WTC11 (cell line): Measurements from ENCODE around the gene ZNF205. TPM values are rescaled to one million over a fixed set of nuclear protein-coding genes. Genes with fewer than 3 reads are reported as not detected.

ENCODE experiments used
- ATAC-seq: fragments of 200-7000 bp; cut with Tn5 transposase; 2 replicates; pipeline ENCODE4 v1.10.0; 2021; ENCODE audit warnings: mild to moderate bottlenecking, moderate library complexity
- CTCF ChIA-PET: fragments of 300-600 bp; sonication (Branson Sonifier 250); formaldehyde crosslinking; loops from one replicate; lab custom pipeline; 2021; ENCODE audit warnings: antibody characterized with exemption; lab: Charles Lee
- POLR2A ChIA-PET: fragments of 350-600 bp; sonication (Branson Sonifier 250); formaldehyde crosslinking; loops from one replicate; lab custom pipeline; 2021; ENCODE audit warnings: antibody characterized with exemption; lab: Charles Lee
- DNase-seq: peaks from one replicate; pipeline ENCODE4 v3.0.0; 2021; ENCODE audit warnings: low spot score
- H3K27ac Mint-ChIP-seq: 2 replicates; pipeline ENCODE4 v1.8.0; 2021; ENCODE audit warnings: mixed read lengths
- H3K27me3 Mint-ChIP-seq: 2 replicates; pipeline ENCODE4 v1.8.0; 2021; ENCODE audit warnings: low read depth, mild to moderate bottlenecking, moderate library complexity, mixed read lengths
- H3K36me3 Mint-ChIP-seq: 2 replicates; pipeline ENCODE4 v1.8.0; 2021; ENCODE audit warnings: mixed read lengths
- H3K4me1 Mint-ChIP-seq: 2 replicates; pipeline ENCODE4 v1.8.0; 2022; ENCODE audit warnings: mixed read lengths
- H3K4me3 Mint-ChIP-seq: 2 replicates; pipeline ENCODE4 v1.8.0; 2021; ENCODE audit warnings: mild to moderate bottlenecking, moderate library complexity, mixed read lengths
- H3K9me3 Mint-ChIP-seq: 2 replicates; pipeline ENCODE4 v1.8.0; 2021; ENCODE audit warnings: mixed read lengths
- FOXK1 ChIP-seq: sonication (generic); formaldehyde crosslinking; IDR thresholded peaks from 2 replicates; pipeline ENCODE4 v1.8.0; 2022; ENCODE audit warnings: mild to moderate bottlenecking, moderate library complexity, missing genetic modification reagents
- FOXP1 ChIP-seq: sonication (generic); formaldehyde crosslinking; IDR thresholded peaks from 2 replicates; pipeline ENCODE4 v1.8.0; 2022; ENCODE audit warnings: missing genetic modification reagents, mild to moderate bottlenecking, moderate library complexity, borderline replicate concordance
- GRHL2 ChIP-seq: fragments of 250-450 bp; sonication (Bioruptor Pico); IDR thresholded peaks from 2 replicates; pipeline ENCODE4 v1.8.0; 2022; ENCODE audit warnings: mild to moderate bottlenecking, moderate library complexity; ENCODE audit not compliant: insufficient replicate concordance, severe bottlenecking
- NFYB ChIP-seq: sonication (generic); formaldehyde crosslinking; conservative IDR thresholded peaks from 2 replicates; pipeline ENCODE4 v1.8.0; 2022; ENCODE audit warnings: low read depth, missing genetic modification reagents
- OVOL2 ChIP-seq: fragments of 250-450 bp; sonication (Bioruptor Pico); IDR thresholded peaks from 2 replicates; pipeline ENCODE4 v1.9.0; 2021; ENCODE audit warnings: mild to moderate bottlenecking, borderline replicate concordance
- PREB ChIP-seq: sonication (generic); formaldehyde crosslinking; IDR thresholded peaks from 2 replicates; pipeline ENCODE4 v1.8.1; 2022; ENCODE audit warnings: mild to moderate bottlenecking, missing genetic modification reagents, moderate library complexity, borderline replicate concordance
- RELA ChIP-seq: sonication (generic); formaldehyde crosslinking; IDR thresholded peaks from 2 replicates; pipeline ENCODE4 v1.8.1; 2022; ENCODE audit warnings: missing genetic modification reagents, mild to moderate bottlenecking, borderline replicate concordance
- ZBTB43 ChIP-seq: sonication (generic); formaldehyde crosslinking; IDR thresholded peaks from 2 replicates; pipeline ENCODE4 v1.8.1; 2023; ENCODE audit warnings: mild to moderate bottlenecking, missing genetic modification reagents
- ZNF121 ChIP-seq: sonication (generic); formaldehyde crosslinking; IDR thresholded peaks from 2 replicates; pipeline ENCODE4 v1.8.0; 2023; ENCODE audit warnings: missing genetic modification reagents
- ZNF281 ChIP-seq: sonication (generic); formaldehyde crosslinking; IDR thresholded peaks from 2 replicates; pipeline ENCODE4 v1.8.0; 2023; ENCODE audit warnings: mild to moderate bottlenecking, missing genetic modification reagents
- ZSCAN18 ChIP-seq: fragments of 250-450 bp; sonication (Bioruptor Pico); IDR thresholded peaks from 2 replicates; pipeline ENCODE4 v2.1.2; 2022; ENCODE audit warnings: mild to moderate bottlenecking, moderate library complexity
- total RNA-seq: library from RNA; stranded (reverse); gene quantifications from 3 replicates; pipeline ENCODE4 v1.2.3, GENCODE V29; 2021
- TF ChIP-seq, protein P1 (sequence below): sonication (generic); formaldehyde crosslinking; IDR thresholded peaks from 2 replicates; pipeline ENCODE4 v1.8.1; 2023; ENCODE audit warnings: mild to moderate bottlenecking, missing genetic modification reagents, moderate library complexity
- TF ChIP-seq, protein P2 (sequence below): sonication (generic); formaldehyde crosslinking; IDR thresholded peaks from 2 replicates; pipeline ENCODE4 v1.8.1; 2023; ENCODE audit warnings: mild to moderate bottlenecking, missing genetic modification reagents, borderline replicate concordance
- TF ChIP-seq, protein P3 (sequence below): sonication (generic); formaldehyde crosslinking; IDR thresholded peaks from 2 replicates; pipeline ENCODE4 v1.8.0; 2022; ENCODE audit warnings: missing genetic modification reagents
- TF ChIP-seq, protein P4 (sequence below): sonication (generic); formaldehyde crosslinking; conservative IDR thresholded peaks from 2 replicates; pipeline ENCODE4 v1.8.1; 2023; ENCODE audit warnings: mild to moderate bottlenecking, low read depth, missing genetic modification reagents, moderate library complexity
- TF ChIP-seq, protein P5 (sequence below): sonication (generic); formaldehyde crosslinking; IDR thresholded peaks from 2 replicates; pipeline ENCODE4 v1.8.1; 2022; ENCODE audit warnings: low read depth, mild to moderate bottlenecking, moderate library complexity, missing genetic modification reagents, borderline replicate concordance

Gene ZNF205
- total RNA-seq, 1 experiment from 2014 or later = 22.7 TPM

- Mint-ChIP-seq H3K9me3 (no peaks in the 10 kb centered on the region), H3K27me3 (peaks cover 4% of the 10 kb centered on the region), H3K4me1 (no peaks in the 10 kb centered on the region), H3K4me3 (no peak overlapping the region), H3K27ac (no peak overlapping the region), H3K36me3 (peaks cover 7% of the 10 kb centered on the region; the same call in 1 of the 2 replicates)
- no peak for DNase-seq
- ChIA-PET CTCF (interaction anchor here (1.4 kb wide), 1 partner anchor 12 kb away, joined by 6 read pairs; no protein-coding TSS in a partner anchor), POLR2A (interaction anchor here (0.8 kb wide), 1 partner anchor 8 kb away, joined by 3 read pairs; no protein-coding TSS in a partner anchor)
- no peak for ATAC-seq
- TF ChIP-seq, protein P1, sequence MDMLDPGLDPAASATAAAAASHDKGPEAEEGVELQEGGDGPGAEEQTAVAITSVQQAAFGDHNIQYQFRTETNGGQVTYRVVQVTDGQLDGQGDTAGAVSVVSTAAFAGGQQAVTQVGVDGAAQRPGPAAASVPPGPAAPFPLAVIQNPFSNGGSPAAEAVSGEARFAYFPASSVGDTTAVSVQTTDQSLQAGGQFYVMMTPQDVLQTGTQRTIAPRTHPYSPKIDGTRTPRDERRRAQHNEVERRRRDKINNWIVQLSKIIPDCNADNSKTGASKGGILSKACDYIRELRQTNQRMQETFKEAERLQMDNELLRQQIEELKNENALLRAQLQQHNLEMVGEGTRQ (CRISPR knock-in tag) = no peak
- TF ChIP-seq, protein P2, sequence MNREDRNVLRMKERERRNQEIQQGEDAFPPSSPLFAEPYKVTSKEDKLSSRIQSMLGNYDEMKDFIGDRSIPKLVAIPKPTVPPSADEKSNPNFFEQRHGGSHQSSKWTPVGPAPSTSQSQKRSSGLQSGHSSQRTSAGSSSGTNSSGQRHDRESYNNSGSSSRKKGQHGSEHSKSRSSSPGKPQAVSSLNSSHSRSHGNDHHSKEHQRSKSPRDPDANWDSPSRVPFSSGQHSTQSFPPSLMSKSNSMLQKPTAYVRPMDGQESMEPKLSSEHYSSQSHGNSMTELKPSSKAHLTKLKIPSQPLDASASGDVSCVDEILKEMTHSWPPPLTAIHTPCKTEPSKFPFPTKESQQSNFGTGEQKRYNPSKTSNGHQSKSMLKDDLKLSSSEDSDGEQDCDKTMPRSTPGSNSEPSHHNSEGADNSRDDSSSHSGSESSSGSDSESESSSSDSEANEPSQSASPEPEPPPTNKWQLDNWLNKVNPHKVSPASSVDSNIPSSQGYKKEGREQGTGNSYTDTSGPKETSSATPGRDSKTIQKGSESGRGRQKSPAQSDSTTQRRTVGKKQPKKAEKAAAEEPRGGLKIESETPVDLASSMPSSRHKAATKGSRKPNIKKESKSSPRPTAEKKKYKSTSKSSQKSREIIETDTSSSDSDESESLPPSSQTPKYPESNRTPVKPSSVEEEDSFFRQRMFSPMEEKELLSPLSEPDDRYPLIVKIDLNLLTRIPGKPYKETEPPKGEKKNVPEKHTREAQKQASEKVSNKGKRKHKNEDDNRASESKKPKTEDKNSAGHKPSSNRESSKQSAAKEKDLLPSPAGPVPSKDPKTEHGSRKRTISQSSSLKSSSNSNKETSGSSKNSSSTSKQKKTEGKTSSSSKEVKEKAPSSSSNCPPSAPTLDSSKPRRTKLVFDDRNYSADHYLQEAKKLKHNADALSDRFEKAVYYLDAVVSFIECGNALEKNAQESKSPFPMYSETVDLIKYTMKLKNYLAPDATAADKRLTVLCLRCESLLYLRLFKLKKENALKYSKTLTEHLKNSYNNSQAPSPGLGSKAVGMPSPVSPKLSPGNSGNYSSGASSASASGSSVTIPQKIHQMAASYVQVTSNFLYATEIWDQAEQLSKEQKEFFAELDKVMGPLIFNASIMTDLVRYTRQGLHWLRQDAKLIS (CRISPR knock-in tag) = no peak
- no peak for TF ChIP-seq OVOL2 (CRISPR knock-in tag)
- no peak for TF ChIP-seq RELA (CRISPR knock-in tag)
- no peak for TF ChIP-seq NFYB (CRISPR knock-in tag)
- no peak for TF ChIP-seq ZNF121 (CRISPR knock-in tag)
- TF ChIP-seq, protein P3, sequence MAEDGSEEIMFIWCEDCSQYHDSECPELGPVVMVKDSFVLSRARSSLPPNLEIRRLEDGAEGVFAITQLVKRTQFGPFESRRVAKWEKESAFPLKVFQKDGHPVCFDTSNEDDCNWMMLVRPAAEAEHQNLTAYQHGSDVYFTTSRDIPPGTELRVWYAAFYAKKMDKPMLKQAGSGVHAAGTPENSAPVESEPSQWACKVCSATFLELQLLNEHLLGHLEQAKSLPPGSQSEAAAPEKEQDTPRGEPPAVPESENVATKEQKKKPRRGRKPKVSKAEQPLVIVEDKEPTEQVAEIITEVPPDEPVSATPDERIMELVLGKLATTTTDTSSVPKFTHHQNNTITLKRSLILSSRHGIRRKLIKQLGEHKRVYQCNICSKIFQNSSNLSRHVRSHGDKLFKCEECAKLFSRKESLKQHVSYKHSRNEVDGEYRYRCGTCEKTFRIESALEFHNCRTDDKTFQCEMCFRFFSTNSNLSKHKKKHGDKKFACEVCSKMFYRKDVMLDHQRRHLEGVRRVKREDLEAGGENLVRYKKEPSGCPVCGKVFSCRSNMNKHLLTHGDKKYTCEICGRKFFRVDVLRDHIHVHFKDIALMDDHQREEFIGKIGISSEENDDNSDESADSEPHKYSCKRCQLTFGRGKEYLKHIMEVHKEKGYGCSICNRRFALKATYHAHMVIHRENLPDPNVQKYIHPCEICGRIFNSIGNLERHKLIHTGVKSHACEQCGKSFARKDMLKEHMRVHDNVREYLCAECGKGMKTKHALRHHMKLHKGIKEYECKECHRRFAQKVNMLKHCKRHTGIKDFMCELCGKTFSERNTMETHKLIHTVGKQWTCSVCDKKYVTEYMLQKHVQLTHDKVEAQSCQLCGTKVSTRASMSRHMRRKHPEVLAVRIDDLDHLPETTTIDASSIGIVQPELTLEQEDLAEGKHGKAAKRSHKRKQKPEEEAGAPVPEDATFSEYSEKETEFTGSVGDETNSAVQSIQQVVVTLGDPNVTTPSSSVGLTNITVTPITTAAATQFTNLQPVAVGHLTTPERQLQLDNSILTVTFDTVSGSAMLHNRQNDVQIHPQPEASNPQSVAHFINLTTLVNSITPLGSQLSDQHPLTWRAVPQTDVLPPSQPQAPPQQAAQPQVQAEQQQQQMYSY (CRISPR knock-in tag) = no peak
- no peak for TF ChIP-seq FOXP1 (CRISPR knock-in tag)
- TF ChIP-seq, protein P4, sequence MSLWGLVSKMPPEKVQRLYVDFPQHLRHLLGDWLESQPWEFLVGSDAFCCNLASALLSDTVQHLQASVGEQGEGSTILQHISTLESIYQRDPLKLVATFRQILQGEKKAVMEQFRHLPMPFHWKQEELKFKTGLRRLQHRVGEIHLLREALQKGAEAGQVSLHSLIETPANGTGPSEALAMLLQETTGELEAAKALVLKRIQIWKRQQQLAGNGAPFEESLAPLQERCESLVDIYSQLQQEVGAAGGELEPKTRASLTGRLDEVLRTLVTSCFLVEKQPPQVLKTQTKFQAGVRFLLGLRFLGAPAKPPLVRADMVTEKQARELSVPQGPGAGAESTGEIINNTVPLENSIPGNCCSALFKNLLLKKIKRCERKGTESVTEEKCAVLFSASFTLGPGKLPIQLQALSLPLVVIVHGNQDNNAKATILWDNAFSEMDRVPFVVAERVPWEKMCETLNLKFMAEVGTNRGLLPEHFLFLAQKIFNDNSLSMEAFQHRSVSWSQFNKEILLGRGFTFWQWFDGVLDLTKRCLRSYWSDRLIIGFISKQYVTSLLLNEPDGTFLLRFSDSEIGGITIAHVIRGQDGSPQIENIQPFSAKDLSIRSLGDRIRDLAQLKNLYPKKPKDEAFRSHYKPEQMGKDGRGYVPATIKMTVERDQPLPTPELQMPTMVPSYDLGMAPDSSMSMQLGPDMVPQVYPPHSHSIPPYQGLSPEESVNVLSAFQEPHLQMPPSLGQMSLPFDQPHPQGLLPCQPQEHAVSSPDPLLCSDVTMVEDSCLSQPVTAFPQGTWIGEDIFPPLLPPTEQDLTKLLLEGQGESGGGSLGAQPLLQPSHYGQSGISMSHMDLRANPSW = no peak
- no peak for TF ChIP-seq PREB (CRISPR knock-in tag)
- no peak for TF ChIP-seq GRHL2 (CRISPR knock-in tag)
- no peak for TF ChIP-seq ZBTB43 (CRISPR knock-in tag)
- no peak for TF ChIP-seq ZSCAN18 (CRISPR knock-in tag)
- TF ChIP-seq, protein P5, sequence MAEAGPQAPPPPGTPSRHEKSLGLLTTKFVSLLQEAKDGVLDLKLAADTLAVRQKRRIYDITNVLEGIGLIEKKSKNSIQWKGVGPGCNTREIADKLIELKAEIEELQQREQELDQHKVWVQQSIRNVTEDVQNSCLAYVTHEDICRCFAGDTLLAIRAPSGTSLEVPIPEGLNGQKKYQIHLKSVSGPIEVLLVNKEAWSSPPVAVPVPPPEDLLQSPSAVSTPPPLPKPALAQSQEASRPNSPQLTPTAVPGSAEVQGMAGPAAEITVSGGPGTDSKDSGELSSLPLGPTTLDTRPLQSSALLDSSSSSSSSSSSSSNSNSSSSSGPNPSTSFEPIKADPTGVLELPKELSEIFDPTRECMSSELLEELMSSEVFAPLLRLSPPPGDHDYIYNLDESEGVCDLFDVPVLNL = no peak
- no peak for TF ChIP-seq ZNF281 (CRISPR knock-in tag)
- no peak for TF ChIP-seq FOXK1 (CRISPR knock-in tag)
These were observed 29.5 kb downstream of the ZNF205 start for GRCh38 chr16:3141781-3142311.
